ENCODE data around the gene DNAI1. TPM values are rescaled to one million over a fixed set of nuclear protein-coding genes. Genes with fewer than 3 reads are reported as not detected.
"Not testable (repeated sequence)": the region's sequence is repeated elsewhere in the genome, so short reads cannot be mapped to it uniquely, and the experiment has no call there.

DNAI1 gene
- total and polyA plus RNA-seq, 12 donors = 0.06 to 1.4 (median 0.28) TPM; not detected in 7

GRCh38 chr9:34522091-34522887 lies 63.7 kb downstream of the DNAI1 start:
- H3K27me3 ChIP-seq = no peaks in the 10 kb centered on the region
- H3K27ac ChIP-seq = no peak overlapping the region
- peak overlapping the region in 1 of 4 donors; percentile 52 for H3K4me3 ChIP-seq
- 15 to 25% (median 20%) methylated on average over 11 to 31 of the region's 31 CpGs for WGBS, 4 donors
- no peaks in the 10 kb centered on the region for H3K9me3 ChIP-seq (replicated peaks in 1 of 3)
- TF ChIP-seq POLR2A (IDR thresholded peaks at IDR 0.05) (no peak), CTCF (IDR thresholded peaks at IDR 0.05) (no peak)
- H3K4me1 ChIP-seq (replicated peaks in 1 of 2) = no peaks in the 10 kb centered on the region
- peak in 2 of 7 donors; percentile 35 to 58 for DNase-seq
- intact Hi-C loops (cut with DNase I) = no loop called here
- no peaks in the 10 kb centered on the region for H3K36me3 ChIP-seq (replicated peaks in 1 of 2)

GRCh38 chr9:34522971-34523797 lies 64.6 kb downstream of the DNAI1 start, which contains the start of gene ENHO:
TSS of gene ENHO (minus strand) at chr9:34522990. CDS start at chr9:34521695, 1,295 bp downstream.
- H3K9me3 ChIP-seq (replicated peaks in 1 of 3) = no peaks in the 10 kb centered on the region
- H3K36me3 ChIP-seq (replicated peaks in 1 of 2) = no peaks in the 10 kb centered on the region
- no peak for TF ChIP-seq POLR2A (IDR thresholded peaks at IDR 0.05)
- peak in 2 of 6 experiments; percentile 3 to 11 for TF ChIP-seq CTCF (IDR thresholded peaks at IDR 0.05)
- intact Hi-C loops (cut with DNase I) = no loop called here
- WGBS, 4 donors = 5 to 26% (median 6%) methylated on average over 7 to 63 of the region's 63 CpGs
- no peak within 1 kb of the TSS for H3K27ac ChIP-seq
- H3K4me3 ChIP-seq = peak within 1 kb of the TSS in 1 of 4 donors; percentile 52
- DNase-seq = peak; percentile 85 to 94 (median 89)
- no peaks in the 10 kb centered on the region for H3K27me3 ChIP-seq
- H3K4me1 ChIP-seq (replicated peaks in 1 of 2) = no peaks in the 10 kb centered on the region

- TF ChIP-seq POLR2A (IDR thresholded peaks at IDR 0.05) (no peak), CTCF (IDR thresholded peaks at IDR 0.05) (no peak)
- WGBS, 4 donors = 82 to 85% (median 83%) methylated on average over 3 of the region's 3 CpGs
- Histone ChIP-seq H3K4me1 (replicated peaks in 1 of 2) (no peaks in the 10 kb centered on the region), H3K36me3 (replicated peaks in 1 of 2) (no peaks in the 10 kb centered on the region), H3K4me3 (no peak overlapping the region), H3K27ac (no peak overlapping the region), H3K9me3 (replicated peaks in 1 of 3) (no peaks in the 10 kb centered on the region), H3K27me3 (no peaks in the 10 kb centered on the region)
- peak in 1 of 7 donors; percentile 2 for DNase-seq
- intact Hi-C loops (cut with DNase I) = no loop called here
Measured at GRCh38 chr9:34524349-34524748, 65.7 kb downstream of the DNAI1 start.

- Histone ChIP-seq H3K4me3 (no peak overlapping the region), H3K9me3 (replicated peaks in 1 of 3) (no peaks in the 10 kb centered on the region), H3K27me3 (no peaks in the 10 kb centered on the region), H3K36me3 (replicated peaks in 1 of 2) (no peaks in the 10 kb centered on the region), H3K27ac (no peak overlapping the region), H3K4me1 (replicated peaks in 1 of 2) (no peaks in the 10 kb centered on the region)
- DNase-seq = peak in 1 of 7 donors; percentile 9
- WGBS, 4 donors = 74 to 94% (median 76%) methylated on average over 2 of the region's 2 CpGs
- intact Hi-C loops (cut with DNase I) = no loop called here
- TF ChIP-seq CTCF (IDR thresholded peaks at IDR 0.05) = no peak
- TF ChIP-seq POLR2A (IDR thresholded peaks at IDR 0.05) = no peak
Measured at GRCh38 chr9:34526026-34526425, 67.4 kb downstream of the DNAI1 start.

GRCh38 chr9:34532041-34532440 lies 73.4 kb downstream of the DNAI1 start:
- peak in 1 of 7 donors; percentile 37 for DNase-seq
- H3K4me3 ChIP-seq; H3K27me3 ChIP-seq; H3K4me1 ChIP-seq (replicated peaks in 1 of 2); intact Hi-C loops (cut with DNase I); H3K27ac ChIP-seq; H3K9me3 ChIP-seq (replicated peaks in 1 of 3); H3K36me3 ChIP-seq (replicated peaks in 1 of 2): not testable (repeated sequence)
- WGBS, 4 donors = 81 to 90% methylated on average over 6 to 8 of the region's 8 CpGs; no CpG with 5 or more reads in 2 of the 4 donors
